GM04503 (cell line): Measurements from ENCODE around the gene SMC4.

Source experiments
- DNase-seq: peaks from one replicate; pipeline ENCODE4 v3.0.0-alpha.2; 2012; ENCODE audit warnings: low read depth

Gene SMC4

DNA sequence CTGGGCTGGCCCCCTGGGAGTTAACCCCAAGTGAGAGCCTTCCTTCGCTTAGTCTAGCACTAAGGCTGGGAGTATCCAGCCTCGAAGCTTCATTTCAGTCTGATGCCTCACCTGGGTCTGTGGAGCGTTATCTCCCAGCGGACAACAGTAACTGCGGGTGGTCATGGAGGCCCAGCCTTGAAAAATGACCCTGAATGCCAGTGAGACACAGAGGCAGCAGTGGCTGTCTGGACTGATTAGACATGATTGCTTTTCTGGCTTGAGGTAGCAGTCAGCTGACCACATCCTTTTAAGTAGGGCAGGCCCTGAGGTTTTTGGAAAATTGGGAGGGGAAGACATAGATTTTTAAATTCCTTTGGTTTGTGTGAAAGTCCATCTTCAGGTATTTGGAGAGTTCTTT lies 78.3 kb downstream of the SMC4 start:
- no peak for DNase-seq

DNA sequence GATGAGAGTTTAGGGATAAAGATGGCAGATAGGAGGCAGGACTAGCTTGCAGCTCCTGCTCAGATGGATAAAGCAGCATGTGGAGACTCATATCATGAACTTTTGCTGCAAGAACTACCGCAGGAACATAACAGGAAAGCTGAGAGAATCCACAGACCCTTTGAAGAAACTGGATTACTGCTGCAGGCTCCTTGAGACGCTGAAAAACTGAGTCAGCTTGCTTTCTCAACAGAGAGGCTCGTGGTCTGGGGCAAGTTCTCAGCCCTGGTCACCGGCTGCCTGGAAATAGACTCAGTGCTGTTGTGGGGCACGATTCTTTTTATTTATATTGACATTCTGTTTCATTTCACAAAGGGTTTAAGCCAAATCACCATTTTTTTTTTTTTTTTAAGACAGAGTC lies 78.9 kb downstream of the SMC4 start:
- no peak for DNase-seq

- no peak for DNase-seq
Measured at GRCh38 chr3:160479376-160479775, 79.9 kb downstream of the SMC4 start.

DNA sequence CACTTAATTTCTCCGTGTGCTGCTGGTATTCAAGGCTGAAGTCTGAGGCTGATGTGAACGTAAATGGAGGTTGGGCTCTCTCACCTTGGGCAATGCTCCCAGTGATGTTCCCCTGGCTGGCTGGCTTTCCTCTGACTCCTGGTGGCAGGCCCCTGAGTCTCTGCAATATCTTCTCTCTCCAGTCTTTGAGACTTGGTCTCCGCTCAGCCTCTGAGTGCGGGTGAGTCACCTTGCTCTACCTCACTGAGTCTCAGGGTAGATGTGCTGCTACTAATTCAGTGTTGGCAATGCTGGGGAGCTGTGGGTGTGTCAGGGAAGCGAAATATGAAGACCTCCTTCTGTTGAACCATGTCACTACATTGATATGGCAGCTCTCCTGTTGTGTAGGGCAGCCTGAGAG lies 81.5 kb downstream of the SMC4 start:
- DNase-seq: no peak

- DNase-seq: no peak
Measured at GRCh38 chr3:160481856-160482255, 82.4 kb downstream of the SMC4 start.

GRCh38 chr3:160482796-160483195 lies 83.3 kb downstream of the SMC4 start:
- no peak for DNase-seq
